ENCODE measurements around the gene PCDHGA9.

DNA sequence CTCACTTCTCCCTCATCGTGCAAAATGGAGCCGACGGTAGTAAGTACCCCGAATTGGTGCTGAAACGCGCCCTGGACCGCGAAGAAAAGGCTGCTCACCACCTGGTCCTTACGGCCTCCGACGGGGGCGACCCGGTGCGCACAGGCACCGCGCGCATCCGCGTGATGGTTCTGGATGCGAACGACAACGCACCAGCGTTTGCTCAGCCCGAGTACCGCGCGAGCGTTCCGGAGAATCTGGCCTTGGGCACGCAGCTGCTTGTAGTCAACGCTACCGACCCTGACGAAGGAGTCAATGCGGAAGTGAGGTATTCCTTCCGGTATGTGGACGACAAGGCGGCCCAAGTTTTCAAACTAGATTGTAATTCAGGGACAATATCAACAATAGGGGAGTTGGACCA is 28.7 kb downstream of the PCDHGA9 start:
- no peak for TF ChIP-seq MAX (IDR thresholded peaks at IDR 0.05; ENCODE audit: insufficient read depth, insufficient read length)
- TF ChIP-seq CTCF (IDR thresholded peaks at IDR 0.05; ENCODE audit: extremely low read depth in 1 of 2, insufficient read depth in 1 of 2, low read depth in 1 of 2, low read length in 2 of 2): no peak
- TF ChIP-seq POLR2AphosphoS5 (IDR thresholded peaks at IDR 0.05; ENCODE audit: insufficient read depth, low read depth, low read length): no peak
- no peak for TF ChIP-seq POLR2A (IDR thresholded peaks at IDR 0.05; ENCODE audit: low read depth, low read length)
- no peak for TF ChIP-seq MYC (IDR thresholded peaks at IDR 0.05; ENCODE audit: low read depth, low read length)
- TF ChIP-seq JUN (IDR thresholded peaks at IDR 0.05; ENCODE audit: borderline replicate concordance, insufficient read depth, insufficient read length, low read depth): no peak
- no peak for TF ChIP-seq EZH2 (IDR thresholded peaks at IDR 0.05; ENCODE audit: borderline replicate concordance, low read depth, low read length, severe bottlenecking)

All from endothelial cell of umbilical vein (primary cell).